Psoas muscle (tissue), 8 donors: ENCODE results near the gene MIPEP. TPM values are rescaled to one million over a fixed set of nuclear protein-coding genes. Genes with fewer than 3 reads are reported as not detected.

Experiments
- ATAC-seq, 4 donors: fragments of 200-7000 bp; cut with Tn5 transposase; one replicate each; pipeline ENCODE4 v1.9.1; 2020; ENCODE audit warnings: moderate library complexity in 3 of 4, mild to moderate bottlenecking in 2 of 4
- DNase-seq, 2 donors: peaks; one replicate each; pipeline ENCODE4 v3.0.0-alpha.2; 2020
- H3K27ac ChIP-seq: fragments of 200-600 bp; one replicate; pipeline ENCODE4 v1.8.0; 2022
- H3K27me3 ChIP-seq, 3 donors: fragments of 200-600 bp in 1 of 3; one replicate each; pipeline versions ENCODE4 v1.6.1 to v1.8.0; 2013 to 2022; ENCODE audit warnings: low read length in 2 of 3, mild to moderate bottlenecking in 2 of 3, moderate library complexity in 1 of 3; ENCODE audit not compliant: insufficient read depth in 3 of 3
- H3K36me3 ChIP-seq, 2 donors: fragments of 200-600 bp in 1 of 2; one replicate each; pipeline versions ENCODE4 v1.6.1 to v1.8.0; 2013 to 2022; ENCODE audit warnings: low read depth in 1 of 2, mild to moderate bottlenecking in 1 of 2, moderate library complexity in 1 of 2; ENCODE audit not compliant: insufficient read depth in 1 of 2
- H3K4me1 ChIP-seq: fragments of 200-600 bp; one replicate; pipeline ENCODE4 v1.8.0; 2022
- H3K4me3 ChIP-seq: fragments of 200-600 bp; one replicate; pipeline ENCODE4 v1.8.0; 2022; ENCODE audit warnings: mild to moderate bottlenecking
- H3K9me3 ChIP-seq: fragments of 200-600 bp; one replicate; pipeline ENCODE4 v1.8.0; 2022
- CTCF ChIP-seq: fragments of 200-600 bp; IDR thresholded peaks from one replicate; pipeline ENCODE4 v1.8.0; 2022; ENCODE audit warnings: antibody characterized with exemption
- WGBS, 3 donors: extraction: QIAGEN DNeasy Blood & Tissue Kit; methylation state at CpG; one replicate each; pipeline versions ENCODE4 v1.1.6 to v1.1.7; 2013; 5-methylcytosine and 5-hydroxymethylcytosine counted together
- intact Hi-C, 2 donors: fragments of 100-400 bp; cut with DNase I; formaldehyde crosslinking; loops; one replicate each; pipeline versions ENCODE4 v1.11.0 to v1.14.2; 2022
- polyA plus RNA-seq, 3 donors: library from polyadenylated mRNA; stranded (reverse); fragments of 200-250 nt; gene quantifications; one replicate each; pipeline ENCODE4 v1.2.3, GENCODE V29; 2013
- total RNA-seq, 4 donors: library from RNA; stranded (reverse); fragmentation: NEBNext Ultra II Directional in 2 of 4; extraction: Animal tissue kit (Norgen Biotek cat#: 25700) in 2 of 4; gene quantifications; one replicate each; pipeline versions ENCODE4 v1.2.1 to v1.2.4, GENCODE V29; 2021 to 2023
- donor health status: healthy with polysubstance abuse.
- donor health status: DM: no; HTN: no; CAD: no; lungs with moderate emphysema.
- donor health status: Bipolar disorder and iron deficiency.
- donor health status: healthy.
- donor health status: DM: yes; HTN: yes; CAD: no.
- donor health status: DM: no; HTN: no; CAD: no.
- donor health status: DM: no; HTN: no; CAD: no.
- donor health status: DM: yes; HTN: yes; CAD: no.

Gene MIPEP
- total and polyA plus RNA-seq, 7 donors, result 13.3 to 28.2 (median 17.0) TPM

- Histone ChIP-seq H3K4me3 (no peak overlapping the region), H3K27me3 (no peaks in the 10 kb centered on the region), H3K9me3 (no peaks in the 10 kb centered on the region), H3K36me3 (peaks cover 0 to 2% of the 10 kb centered on the region in 2 donors), H3K27ac (no peak overlapping the region), H3K4me1 (no peaks in the 10 kb centered on the region)
- intact Hi-C loops, result no loop called here
- DNase-seq, result no peak
- WGBS, 3 donors, result 79 to 82% (median 81%) methylated on average over 8 of the region's 8 CpGs
- ATAC-seq, result no peak
- TF ChIP-seq CTCF, result no peak
Observed at GRCh38 chr13:23848646-23849141, 40.5 kb downstream of the MIPEP start.

GRCh38 chr13:23848019-23848418 lies 41.2 kb downstream of the MIPEP start:
- Histone ChIP-seq H3K9me3 (no peaks in the 10 kb centered on the region), H3K4me3 (no peak overlapping the region), H3K27me3 (no peaks in the 10 kb centered on the region), H3K36me3 (peaks cover 0 to 3% of the 10 kb centered on the region in 2 donors), H3K4me1 (no peaks in the 10 kb centered on the region), H3K27ac (no peak overlapping the region)
- DNase-seq (no peak), ATAC-seq (no peak)
- intact Hi-C loops, result no loop called here
- 40 to 56% (median 55%) methylated on average over 2 of the region's 2 CpGs for WGBS, 3 donors
- no peak for TF ChIP-seq CTCF

- intact Hi-C loops, result loop anchor here in 1 of 2 donors (2.0 kb wide), 1 partner anchor 45 kb away; no protein-coding TSS in a partner anchor
- Histone ChIP-seq H3K4me3 (no peak overlapping the region), H3K4me1 (no peaks in the 10 kb centered on the region), H3K27ac (no peak overlapping the region), H3K27me3 (no peaks in the 10 kb centered on the region), H3K9me3 (no peaks in the 10 kb centered on the region), H3K36me3 (peaks cover 0 to 3% of the 10 kb centered on the region in 2 donors)
- ATAC-seq (no peak), DNase-seq (no peak)
- WGBS, 3 donors, result 76 to 84% (median 82%) methylated on average over 2 of the region's 2 CpGs
- TF ChIP-seq CTCF, result no peak
Observed at GRCh38 chr13:23847497-23847896, 41.7 kb downstream of the MIPEP start.

GRCh38 chr13:23845105-23845725 lies 44.0 kb downstream of the MIPEP start:
- ATAC-seq, result no peak
- TF ChIP-seq CTCF, result no peak
- H3K27me3 ChIP-seq, result no peaks in the 10 kb centered on the region
- no peak overlapping the region for H3K4me3 ChIP-seq
- H3K9me3 ChIP-seq, result no peaks in the 10 kb centered on the region
- intact Hi-C loops, result no loop called here
- H3K36me3 ChIP-seq, result peaks cover 0 to 3% of the 10 kb centered on the region in 2 donors
- 92% methylated on average over 5 of the region's 5 CpGs for WGBS, 3 donors
- no peak for DNase-seq
- H3K27ac ChIP-seq, result no peak overlapping the region
- no peaks in the 10 kb centered on the region for H3K4me1 ChIP-seq

GRCh38 chr13:23844132-23844531 lies 45.1 kb downstream of the MIPEP start:
- WGBS, 3 donors, result 73 to 99% (median 96%) methylated on average over 2 of the region's 2 CpGs
- no peak for ATAC-seq

More at GRCh38 chr13:23844132-23844531, 45.1 kb downstream of the MIPEP start:
- H3K4me3 ChIP-seq, result no peak overlapping the region
- no peak for DNase-seq
- no peaks in the 10 kb centered on the region for H3K9me3 ChIP-seq
- H3K27me3 ChIP-seq, result no peaks in the 10 kb centered on the region
- no peak overlapping the region for H3K27ac ChIP-seq
- H3K4me1 ChIP-seq, result peaks cover 4% of the 10 kb centered on the region
- no peak for TF ChIP-seq CTCF
- intact Hi-C loops, result no loop called here
- peaks cover 0 to 3% of the 10 kb centered on the region in 2 donors for H3K36me3 ChIP-seq
